Measurements from ENCODE around the gene FABP1.

FABP1 gene

GRCh38 chr2:88090446-88091283, 37.2 kb downstream of the FABP1 start:
- H3K4me3 ChIP-seq (ENCODE audit: low read depth, low read length), result no peak overlapping the region
- H3K4me1 ChIP-seq (ENCODE audit: control insufficient read depth, insufficient read depth, low read length), result no peaks in the 10 kb centered on the region
- no peaks in the 10 kb centered on the region for H3K27me3 ChIP-seq (ENCODE audit: control insufficient read depth, insufficient read depth, low read length)
- no peak overlapping the region for H3K9ac ChIP-seq (ENCODE audit: low read depth, low read length)
- H3K9me3 ChIP-seq (ENCODE audit: control insufficient read depth, insufficient read depth, low read length), result no peaks in the 10 kb centered on the region
- no peaks in the 10 kb centered on the region for H3K36me3 ChIP-seq (ENCODE audit: control insufficient read depth, insufficient read depth, low read length)
- H3K27ac ChIP-seq (ENCODE audit: low read depth, low read length), result no peak overlapping the region

- Histone ChIP-seq H3K27ac (ENCODE audit: low read depth, low read length) (no peak overlapping the region), H3K4me1 (ENCODE audit: control insufficient read depth, insufficient read depth, low read length) (no peaks in the 10 kb centered on the region), H3K9ac (ENCODE audit: low read depth, low read length) (no peak overlapping the region), H3K4me3 (ENCODE audit: low read depth, low read length) (no peak overlapping the region), H3K9me3 (ENCODE audit: control insufficient read depth, insufficient read depth, low read length) (no peaks in the 10 kb centered on the region), H3K36me3 (ENCODE audit: control insufficient read depth, insufficient read depth, low read length) (no peaks in the 10 kb centered on the region), H3K27me3 (ENCODE audit: control insufficient read depth, insufficient read depth, low read length) (no peaks in the 10 kb centered on the region)
These were observed 38.9 kb downstream of the FABP1 start for GRCh38 chr2:88088999-88089398.

- Histone ChIP-seq H3K4me3 (ENCODE audit: low read depth, low read length) (no peak overlapping the region), H3K27ac (ENCODE audit: low read depth, low read length) (no peak overlapping the region)
These were observed 40.1 kb downstream of the FABP1 start for GRCh38 chr2:88087763-88088162.

GRCh38 chr2:88087073-88087472, 40.8 kb downstream of the FABP1 start:
- Histone ChIP-seq H3K9ac (ENCODE audit: low read depth, low read length) (no peak overlapping the region), H3K36me3 (ENCODE audit: control insufficient read depth, insufficient read depth, low read length) (no peaks in the 10 kb centered on the region), H3K4me3 (ENCODE audit: low read depth, low read length) (no peak overlapping the region), H3K27me3 (ENCODE audit: control insufficient read depth, insufficient read depth, low read length) (no peaks in the 10 kb centered on the region), H3K9me3 (ENCODE audit: control insufficient read depth, insufficient read depth, low read length) (no peaks in the 10 kb centered on the region), H3K4me1 (ENCODE audit: control insufficient read depth, insufficient read depth, low read length) (peaks cover 12% of the 10 kb centered on the region), H3K27ac (ENCODE audit: low read depth, low read length) (no peak overlapping the region)

More at GRCh38 chr2:88087763-88088162, 40.1 kb downstream of the FABP1 start:
- Histone ChIP-seq H3K27me3 (ENCODE audit: control insufficient read depth, insufficient read depth, low read length) (no peaks in the 10 kb centered on the region), H3K9me3 (ENCODE audit: control insufficient read depth, insufficient read depth, low read length) (no peaks in the 10 kb centered on the region), H3K36me3 (ENCODE audit: control insufficient read depth, insufficient read depth, low read length) (no peaks in the 10 kb centered on the region), H3K4me1 (ENCODE audit: control insufficient read depth, insufficient read depth, low read length) (peaks cover 6% of the 10 kb centered on the region), H3K9ac (ENCODE audit: low read depth, low read length) (no peak overlapping the region)

- no peaks in the 10 kb centered on the region for H3K27me3 ChIP-seq (ENCODE audit: control insufficient read depth, insufficient read depth, low read length)
- peaks cover 14% of the 10 kb centered on the region for H3K4me1 ChIP-seq (ENCODE audit: control insufficient read depth, insufficient read depth, low read length)
- no peak overlapping the region for H3K9ac ChIP-seq (ENCODE audit: low read depth, low read length)
- no peak overlapping the region for H3K4me3 ChIP-seq (ENCODE audit: low read depth, low read length)
- H3K27ac ChIP-seq (ENCODE audit: low read depth, low read length), result no peak overlapping the region
- no peaks in the 10 kb centered on the region for H3K9me3 ChIP-seq (ENCODE audit: control insufficient read depth, insufficient read depth, low read length)
- H3K36me3 ChIP-seq (ENCODE audit: control insufficient read depth, insufficient read depth, low read length), result no peaks in the 10 kb centered on the region
These were observed 41.5 kb downstream of the FABP1 start for GRCh38 chr2:88086401-88086800.

GRCh38 chr2:88085602-88086001, 42.3 kb downstream of the FABP1 start:
- H3K4me1 ChIP-seq (ENCODE audit: control insufficient read depth, insufficient read depth, low read length), result peaks cover 14% of the 10 kb centered on the region
- H3K9ac ChIP-seq (ENCODE audit: low read depth, low read length), result no peak overlapping the region
- H3K27me3 ChIP-seq (ENCODE audit: control insufficient read depth, insufficient read depth, low read length), result no peaks in the 10 kb centered on the region
- no peaks in the 10 kb centered on the region for H3K36me3 ChIP-seq (ENCODE audit: control insufficient read depth, insufficient read depth, low read length)
- H3K4me3 ChIP-seq (ENCODE audit: low read depth, low read length), result no peak overlapping the region
- no peak overlapping the region for H3K27ac ChIP-seq (ENCODE audit: low read depth, low read length)
- H3K9me3 ChIP-seq (ENCODE audit: control insufficient read depth, insufficient read depth, low read length), result no peaks in the 10 kb centered on the region

DNA sequence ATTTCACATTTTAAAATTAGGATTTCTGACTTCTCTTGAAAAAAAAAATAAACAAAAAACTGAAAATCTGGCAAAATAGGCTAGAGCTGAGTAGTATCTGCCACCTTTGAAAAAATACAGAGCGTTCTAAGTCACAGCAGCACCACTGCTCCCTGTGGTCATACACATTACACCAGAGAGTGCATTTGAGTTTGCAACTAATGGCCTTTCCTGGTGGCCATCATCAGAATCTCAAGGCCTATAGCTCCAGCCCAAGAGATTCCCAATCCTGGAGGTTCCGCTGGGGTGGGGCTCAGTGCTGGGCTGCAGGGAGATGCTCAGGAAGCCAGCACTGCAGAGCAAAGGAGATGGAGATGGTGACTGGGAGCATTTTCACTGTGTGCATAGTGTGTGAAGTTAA, 42.8 kb downstream of the FABP1 start:
- Histone ChIP-seq H3K27me3 (ENCODE audit: control insufficient read depth, insufficient read depth, low read length) (no peaks in the 10 kb centered on the region), H3K9ac (ENCODE audit: low read depth, low read length) (no peak overlapping the region), H3K36me3 (ENCODE audit: control insufficient read depth, insufficient read depth, low read length) (no peaks in the 10 kb centered on the region), H3K9me3 (ENCODE audit: control insufficient read depth, insufficient read depth, low read length) (no peaks in the 10 kb centered on the region), H3K27ac (ENCODE audit: low read depth, low read length) (no peak overlapping the region), H3K4me3 (ENCODE audit: low read depth, low read length) (no peak overlapping the region), H3K4me1 (ENCODE audit: control insufficient read depth, insufficient read depth, low read length) (peaks cover 14% of the 10 kb centered on the region)

DNA sequence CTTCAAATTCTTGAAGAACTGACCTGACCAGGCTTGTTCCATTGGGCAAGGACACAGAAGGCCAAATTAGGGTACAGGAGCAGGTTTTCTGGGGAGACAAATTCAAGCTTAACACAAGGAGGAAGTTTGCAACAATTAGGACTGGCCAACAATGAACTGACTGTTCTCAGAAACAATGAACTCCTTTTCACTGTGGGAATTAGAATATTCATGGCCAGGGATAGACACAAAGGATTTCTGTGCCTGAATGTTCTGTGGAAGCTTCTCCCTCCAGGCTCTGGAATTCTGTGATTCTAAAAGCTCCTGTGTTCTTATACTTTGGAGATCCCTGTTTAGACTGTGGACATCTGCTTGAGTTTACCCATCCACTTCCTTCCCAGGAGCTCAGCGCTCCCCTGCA, 45.1 kb downstream of the FABP1 start:
- Histone ChIP-seq H3K27me3 (ENCODE audit: control insufficient read depth, insufficient read depth, low read length) (no peaks in the 10 kb centered on the region), H3K4me3 (ENCODE audit: low read depth, low read length) (no peak overlapping the region), H3K9me3 (ENCODE audit: control insufficient read depth, insufficient read depth, low read length) (no peaks in the 10 kb centered on the region), H3K27ac (ENCODE audit: low read depth, low read length) (peak overlapping the region; percentile 43), H3K9ac (ENCODE audit: low read depth, low read length) (0 out of 2 replicates have a peak overlapping the region, but pooled peaks have one; percentile 41), H3K36me3 (ENCODE audit: control insufficient read depth, insufficient read depth, low read length) (no peaks in the 10 kb centered on the region), H3K4me1 (ENCODE audit: control insufficient read depth, insufficient read depth, low read length) (peaks cover 14% of the 10 kb centered on the region)

- Histone ChIP-seq H3K4me3 (ENCODE audit: low read depth, low read length) (no peak overlapping the region), H3K27me3 (ENCODE audit: control insufficient read depth, insufficient read depth, low read length) (no peaks in the 10 kb centered on the region), H3K4me1 (ENCODE audit: control insufficient read depth, insufficient read depth, low read length) (peaks cover 14% of the 10 kb centered on the region), H3K36me3 (ENCODE audit: control insufficient read depth, insufficient read depth, low read length) (no peaks in the 10 kb centered on the region), H3K27ac (ENCODE audit: low read depth, low read length) (peak overlapping the region; percentile 43), H3K9me3 (ENCODE audit: control insufficient read depth, insufficient read depth, low read length) (no peaks in the 10 kb centered on the region), H3K9ac (ENCODE audit: low read depth, low read length) (no peak overlapping the region)
These were observed 45.8 kb downstream of the FABP1 start for GRCh38 chr2:88081924-88082608.

- no peaks in the 10 kb centered on the region for H3K27me3 ChIP-seq (ENCODE audit: control insufficient read depth, insufficient read depth, low read length)
- peaks cover 14% of the 10 kb centered on the region for H3K4me1 ChIP-seq (ENCODE audit: control insufficient read depth, insufficient read depth, low read length)
- no peak overlapping the region for H3K9ac ChIP-seq (ENCODE audit: low read depth, low read length)
- no peak overlapping the region for H3K4me3 ChIP-seq (ENCODE audit: low read depth, low read length)
- no peaks in the 10 kb centered on the region for H3K36me3 ChIP-seq (ENCODE audit: control insufficient read depth, insufficient read depth, low read length)
- no peaks in the 10 kb centered on the region for H3K9me3 ChIP-seq (ENCODE audit: control insufficient read depth, insufficient read depth, low read length)
- no peak overlapping the region for H3K27ac ChIP-seq (ENCODE audit: low read depth, low read length)
These were observed 47.3 kb downstream of the FABP1 start for GRCh38 chr2:88080545-88080944.

DNA sequence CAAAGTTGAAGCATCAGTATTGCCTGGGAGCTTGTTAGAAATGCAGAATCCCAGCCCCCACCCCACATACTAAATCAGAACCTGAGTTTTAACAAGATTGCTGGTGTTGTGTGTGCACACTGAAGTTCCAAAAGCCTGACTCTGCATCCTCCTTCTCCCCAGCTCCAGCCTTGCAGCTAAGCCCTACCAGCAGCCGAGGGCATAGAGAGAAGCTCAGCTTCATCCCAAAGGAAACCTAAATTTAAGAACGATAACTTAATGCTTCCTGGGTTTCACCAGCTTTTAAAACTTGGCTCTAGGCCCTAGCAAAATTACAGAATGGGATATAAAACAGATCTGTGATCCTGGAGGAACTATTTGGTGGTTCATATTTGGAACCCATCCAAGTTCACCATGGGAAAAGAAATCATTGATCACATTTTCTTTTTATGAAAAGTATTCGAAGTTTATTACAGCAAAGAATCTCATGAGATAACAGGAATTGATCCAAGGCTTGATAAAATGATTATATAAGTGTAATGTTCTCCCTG, 49.2 kb downstream of the FABP1 start:
- no peaks in the 10 kb centered on the region for H3K9me3 ChIP-seq (ENCODE audit: control insufficient read depth, insufficient read depth, low read length)

More for the DNA sequence above, 49.2 kb downstream of the FABP1 start:
- H3K4me3 ChIP-seq (ENCODE audit: low read depth, low read length), result no peak overlapping the region
- peaks cover 14% of the 10 kb centered on the region for H3K4me1 ChIP-seq (ENCODE audit: control insufficient read depth, insufficient read depth, low read length)
- no peak overlapping the region for H3K27ac ChIP-seq (ENCODE audit: low read depth, low read length)
- H3K36me3 ChIP-seq (ENCODE audit: control insufficient read depth, insufficient read depth, low read length), result no peaks in the 10 kb centered on the region
- H3K27me3 ChIP-seq (ENCODE audit: control insufficient read depth, insufficient read depth, low read length), result no peaks in the 10 kb centered on the region
- no peak overlapping the region for H3K9ac ChIP-seq (ENCODE audit: low read depth, low read length)
